ENCODE measurements around the gene AGO3.
"Not testable (repeated sequence)": the region's sequence is repeated elsewhere in the genome, so short reads cannot be mapped to it uniquely, and the experiment has no call there.

Gene AGO3

DNA sequence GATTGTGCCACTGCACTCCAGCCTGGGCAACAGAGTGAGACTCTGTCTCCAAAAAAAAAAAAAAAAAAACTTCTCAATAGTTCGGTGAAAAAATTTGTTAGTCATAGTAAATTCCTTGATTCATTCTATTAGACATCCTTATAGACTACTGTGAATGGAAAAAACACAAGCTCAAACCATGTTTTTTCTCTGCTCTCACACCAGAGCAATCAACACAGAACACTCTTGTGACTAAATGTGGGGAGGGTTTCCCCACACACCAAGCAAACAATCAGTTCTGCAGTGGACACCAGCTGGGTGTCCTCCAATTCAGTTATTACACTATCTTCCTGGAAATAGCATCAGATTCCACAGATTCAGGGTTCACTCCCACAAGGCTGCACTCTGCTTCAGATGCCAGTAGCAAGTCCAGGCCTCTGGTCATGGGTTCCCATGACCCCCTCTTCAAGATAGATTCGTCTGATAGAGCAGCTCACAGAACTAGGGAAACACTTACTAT lies 83.9 kb downstream of the AGO3 start:
- no peak for DNase-seq

DNA sequence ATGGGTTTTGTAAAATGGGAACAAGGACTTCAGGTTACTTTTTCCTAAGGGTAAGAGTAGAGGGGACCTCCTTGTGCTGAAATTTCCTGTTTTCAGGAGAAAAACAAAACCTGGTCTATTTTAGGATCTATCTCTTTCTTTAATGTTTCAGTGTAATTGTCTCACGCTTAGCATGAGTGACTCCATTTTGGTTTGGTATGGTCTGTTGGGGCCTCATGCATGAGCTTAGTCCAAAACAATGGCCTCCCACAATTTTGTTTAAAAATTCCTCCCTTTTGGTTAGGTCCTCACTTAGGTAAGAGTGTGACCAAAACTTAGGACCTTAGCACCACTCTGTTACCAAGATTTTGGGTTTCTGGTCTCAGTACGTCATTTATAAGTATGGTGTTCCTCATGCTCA lies 85.8 kb downstream of the AGO3 start:
- no peak for DNase-seq

DNA sequence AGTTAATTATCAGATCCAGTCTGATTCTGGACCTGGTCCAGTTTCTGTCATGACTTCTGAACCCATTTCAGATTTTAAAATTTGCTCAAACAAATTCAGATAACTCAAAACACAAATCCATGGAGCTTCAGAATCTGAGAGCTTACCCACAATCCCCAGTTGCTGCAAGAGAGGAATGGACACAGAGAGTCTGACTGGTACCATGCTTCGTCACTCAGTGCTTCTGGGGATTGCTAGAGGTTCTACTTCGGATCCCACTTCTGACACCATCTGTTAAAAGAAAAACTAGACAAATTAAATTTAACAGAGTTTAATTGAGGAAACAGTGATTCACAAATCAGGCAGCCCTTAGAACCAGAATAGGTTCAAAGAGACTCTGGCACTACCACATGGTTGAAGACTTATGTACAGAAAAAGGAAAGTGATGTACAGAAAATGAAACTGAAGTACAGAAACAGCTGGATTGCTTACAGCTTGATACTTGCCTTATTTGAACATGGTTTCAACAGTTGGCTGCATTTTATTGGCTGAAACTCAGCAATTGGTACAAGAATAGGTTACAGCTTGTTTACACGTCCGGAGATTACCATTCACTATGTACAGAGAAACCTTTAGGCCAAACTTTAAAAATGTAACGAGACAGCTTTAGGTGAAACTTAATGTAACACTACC lies 92.3 kb downstream of the AGO3 start:
- no peak for DNase-seq

DNA sequence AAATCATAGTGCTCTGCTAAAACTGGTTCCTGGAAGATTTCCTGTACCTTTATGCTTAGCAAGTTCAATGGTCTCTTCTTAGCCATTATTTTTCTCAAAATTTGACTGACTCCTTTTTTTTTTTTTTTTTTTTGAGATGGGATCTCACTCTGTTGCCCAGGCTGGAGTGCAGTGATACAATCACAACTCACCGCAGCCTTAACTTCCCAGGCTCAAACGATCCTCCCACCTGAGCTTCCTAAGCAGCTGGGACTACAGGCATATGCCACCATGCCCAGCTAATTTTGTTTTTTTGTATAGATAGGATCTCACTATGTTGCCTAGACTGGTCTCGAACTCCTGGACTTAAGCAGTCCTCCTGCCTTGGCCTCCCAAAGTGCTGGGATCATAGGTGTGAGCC lies 93.1 kb downstream of the AGO3 start:
- DNase-seq = not testable (repeated sequence)

DNA sequence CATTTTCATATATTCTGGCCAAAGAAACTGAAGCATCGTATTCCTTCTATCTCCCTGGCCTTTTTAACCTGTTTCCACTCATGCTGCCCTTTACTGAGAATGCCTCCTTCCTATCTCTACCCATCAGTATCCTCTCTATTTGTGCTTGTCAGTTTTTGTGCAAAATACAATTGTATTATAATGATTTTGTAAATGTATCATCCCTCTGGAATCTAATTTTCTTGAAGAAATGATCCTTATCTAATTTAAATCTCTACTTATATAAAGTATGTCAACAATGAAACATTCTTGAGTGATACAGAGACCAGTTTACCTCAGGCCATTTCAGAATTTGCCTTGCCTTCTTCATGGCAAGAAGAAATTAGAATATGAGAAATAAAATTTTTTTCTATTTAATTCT lies 93.9 kb downstream of the AGO3 start:
- DNase-seq = no peak

DNA sequence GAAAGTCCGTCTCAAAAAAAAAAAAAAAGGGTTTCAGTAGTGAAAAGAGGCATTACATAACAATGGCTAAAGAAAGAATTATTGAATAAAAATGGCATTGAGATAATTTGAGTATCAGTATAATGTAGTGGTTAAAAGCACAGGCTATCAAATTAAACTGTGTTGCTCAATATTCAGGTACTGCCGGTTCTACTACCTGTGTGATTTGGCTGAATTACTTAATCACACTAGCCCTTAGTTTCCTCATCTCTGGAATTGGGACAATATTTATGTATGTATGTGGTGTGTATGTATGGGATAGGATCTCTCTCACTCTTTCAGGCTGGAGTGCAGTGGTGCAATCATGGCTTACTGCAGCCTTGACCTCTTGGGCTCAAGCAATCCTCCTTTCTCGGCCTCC lies 96.9 kb downstream of the AGO3 start:
- no peak for DNase-seq

DNA sequence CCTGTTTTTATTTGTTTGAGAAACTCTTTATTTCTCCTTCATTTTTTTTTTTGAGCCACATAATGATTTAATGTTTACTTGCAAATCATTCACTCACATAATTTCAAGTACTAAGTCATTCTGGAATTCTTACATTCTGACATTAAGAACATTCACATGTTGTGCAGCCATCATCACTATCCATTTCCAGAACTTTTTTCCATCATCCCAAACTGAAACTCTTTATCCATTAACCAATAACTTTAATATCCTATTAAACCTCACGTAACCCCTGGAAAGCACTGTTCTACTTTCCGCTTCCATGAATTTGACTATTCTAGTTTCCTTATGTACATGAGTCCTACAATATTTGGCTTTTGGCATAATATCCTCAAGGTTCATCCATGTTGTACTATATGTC lies 100.5 kb downstream of the AGO3 start:
- DNase-seq = no peak

DNA sequence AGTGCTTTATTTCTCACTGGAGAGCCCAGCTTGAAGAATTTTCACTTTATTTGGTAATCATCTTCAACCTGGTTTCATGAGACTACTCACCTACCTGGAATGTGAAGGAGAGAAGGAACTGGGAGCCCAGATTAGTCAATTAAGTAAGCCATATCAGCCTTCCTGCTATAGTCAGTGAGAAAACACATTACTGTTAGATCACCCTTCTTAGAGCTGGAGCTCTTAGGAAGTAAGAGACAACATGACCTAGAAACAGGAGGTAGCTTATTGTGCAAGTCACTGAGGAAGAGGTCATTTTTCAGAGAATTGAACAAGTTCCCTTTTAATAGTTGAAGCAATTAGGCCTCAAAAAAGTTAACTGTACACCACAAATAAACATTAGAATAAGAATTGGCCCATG lies 103.8 kb downstream of the AGO3 start:
- no peak for DNase-seq

DNA sequence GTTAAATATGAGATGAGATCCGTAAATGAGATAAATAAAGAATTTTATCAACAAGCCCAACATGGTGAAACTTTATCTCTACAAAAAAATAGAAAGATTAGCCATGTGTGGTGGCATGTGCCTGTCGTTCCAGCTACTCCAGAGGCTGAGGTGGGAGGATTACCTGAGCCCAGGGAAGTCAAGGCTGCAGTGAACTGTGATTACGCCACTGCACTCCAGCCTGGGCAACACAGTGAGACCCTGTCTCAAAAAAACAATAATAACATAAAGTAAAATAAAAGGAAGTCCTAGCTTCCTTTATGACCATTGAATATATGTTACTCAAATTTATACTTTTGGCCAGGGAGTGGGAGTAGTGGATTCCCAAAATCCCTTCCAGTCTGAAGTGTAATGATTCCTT lies 104.2 kb downstream of the AGO3 start:
- no peak for DNase-seq

DNA sequence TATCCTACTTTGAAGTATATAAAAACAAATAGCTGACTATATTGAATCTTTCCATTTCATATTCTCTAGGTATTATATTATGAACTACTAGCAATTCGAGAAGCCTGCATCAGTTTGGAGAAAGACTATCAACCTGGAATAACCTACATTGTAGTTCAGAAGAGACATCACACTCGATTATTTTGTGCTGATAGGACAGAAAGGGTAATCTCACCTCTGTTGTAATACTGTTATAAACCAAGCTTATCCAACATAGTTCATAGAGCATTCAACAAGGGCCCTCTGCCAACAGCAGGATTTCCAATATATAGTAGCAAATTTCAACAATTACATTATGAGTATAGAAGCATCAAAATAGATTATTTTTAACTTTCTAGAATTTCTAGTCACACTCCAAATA lies 109.3 kb downstream of the AGO3 start:
- no peak for DNase-seq

DNA sequence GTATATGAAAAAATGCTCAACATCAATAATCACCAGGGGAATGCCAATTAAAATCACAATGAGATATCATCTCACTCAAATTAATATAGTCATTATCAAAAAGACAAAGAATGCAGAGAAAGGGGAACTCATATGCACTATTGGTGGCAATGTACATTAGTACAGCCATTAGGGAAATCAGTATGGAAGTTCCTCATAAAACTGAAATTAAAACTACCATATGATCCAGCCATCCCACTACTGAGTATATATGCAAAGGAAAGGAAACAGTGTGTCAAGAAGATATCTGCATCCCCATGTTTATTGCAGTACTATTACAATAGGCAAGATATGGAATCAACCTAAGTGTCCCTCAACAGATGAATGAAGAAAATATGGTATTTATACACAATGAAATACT lies 120.9 kb downstream of the AGO3 start:
- DNase-seq = no peak

DNA sequence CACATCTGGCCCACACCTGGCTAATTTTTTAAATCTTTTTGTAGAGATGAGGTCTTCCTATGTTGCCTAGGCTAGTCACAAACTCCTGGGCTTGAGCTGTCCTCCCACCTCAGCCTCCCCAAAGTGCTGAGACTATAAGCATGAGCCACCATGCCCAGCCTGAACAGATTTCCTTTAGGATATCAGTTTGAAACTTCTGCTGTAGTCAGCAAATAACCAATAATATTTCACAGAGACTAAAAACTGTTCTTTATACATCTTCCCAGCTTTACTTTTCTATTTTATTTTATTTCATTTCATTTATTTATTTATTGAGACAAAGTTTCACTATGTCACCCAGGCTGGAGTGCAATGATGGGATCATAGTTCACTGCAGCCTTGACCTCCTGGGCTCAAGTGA lies 123.1 kb downstream of the AGO3 start:
- no peak for DNase-seq

DNA sequence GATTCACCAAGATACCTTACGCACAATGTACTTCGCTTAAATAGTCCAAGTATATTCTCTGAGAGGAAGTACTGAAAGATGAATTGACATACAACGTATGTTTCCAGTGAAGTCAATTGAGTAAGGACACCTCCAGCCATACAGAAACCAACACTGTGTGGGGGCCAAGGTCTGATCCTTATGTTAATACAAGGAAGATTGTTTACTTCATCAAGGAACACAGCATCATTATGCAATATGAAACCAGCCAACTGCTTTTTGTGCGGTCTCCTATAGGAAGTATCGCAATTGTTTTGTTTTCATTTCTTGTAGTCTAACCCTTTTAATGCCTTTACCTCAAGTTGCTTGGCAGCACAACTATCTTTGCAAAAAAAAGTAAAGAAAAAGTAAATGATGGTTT lies 124.8 kb downstream of the AGO3 start:
- DNase-seq = no peak

DNA sequence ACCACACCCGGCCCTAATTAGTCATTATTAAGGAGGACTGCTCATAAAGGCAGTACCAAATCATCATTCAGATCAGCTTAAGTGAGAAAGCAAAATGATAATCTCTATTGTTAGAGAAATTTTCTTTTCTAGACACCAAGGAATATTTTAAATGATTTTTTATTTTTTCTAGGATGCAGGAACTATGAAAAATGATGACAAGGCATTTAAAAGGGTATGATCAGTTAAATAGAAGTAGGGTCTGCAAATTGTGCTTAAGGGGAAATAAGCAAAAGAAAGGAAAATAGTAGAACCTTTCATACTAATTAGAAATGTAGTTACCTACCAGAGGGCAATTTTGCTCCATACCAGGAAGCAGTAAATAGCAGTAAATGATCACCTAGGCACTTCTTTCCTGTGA lies 131.4 kb downstream of the AGO3 start:
- no peak for DNase-seq

DNA sequence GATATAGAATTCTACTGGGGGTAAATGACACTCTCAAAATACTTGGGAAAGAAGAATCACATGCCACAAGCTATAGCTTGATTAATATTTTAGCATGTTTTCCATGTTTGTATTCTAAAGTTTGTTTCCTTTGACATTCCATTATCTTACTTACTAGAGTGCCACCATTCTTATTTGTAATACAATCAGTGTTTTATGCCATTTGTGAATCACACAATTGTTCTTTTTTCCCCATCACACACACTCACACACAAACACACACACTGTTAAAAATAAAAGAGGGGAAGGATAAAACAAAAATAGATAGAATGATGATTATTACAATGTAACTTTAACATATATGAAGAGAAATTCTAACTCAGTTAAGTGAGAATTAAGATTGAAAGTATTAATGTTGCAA lies 137.0 kb downstream of the AGO3 start:
- DNase-seq = no peak

DNA sequence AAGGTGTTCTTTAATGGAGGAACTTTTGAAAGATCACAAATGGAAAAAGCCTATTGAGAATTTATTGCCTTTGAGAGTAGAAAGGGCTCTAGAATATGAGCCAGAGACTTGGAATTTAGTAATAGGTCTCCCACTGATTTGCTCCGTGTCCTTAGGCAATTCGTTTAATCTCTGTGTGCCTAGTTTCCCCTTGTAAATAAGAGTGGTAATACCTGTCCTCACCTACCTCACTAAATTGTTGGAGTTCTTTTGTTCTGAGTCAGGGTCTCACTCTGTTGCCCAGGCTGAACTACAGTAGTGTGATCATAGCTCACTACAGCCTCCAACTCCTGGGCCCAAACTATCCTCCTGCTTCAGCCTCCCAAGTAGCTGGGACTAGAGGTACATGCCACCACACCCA lies 138.0 kb downstream of the AGO3 start:
- DNase-seq = no peak

DNA sequence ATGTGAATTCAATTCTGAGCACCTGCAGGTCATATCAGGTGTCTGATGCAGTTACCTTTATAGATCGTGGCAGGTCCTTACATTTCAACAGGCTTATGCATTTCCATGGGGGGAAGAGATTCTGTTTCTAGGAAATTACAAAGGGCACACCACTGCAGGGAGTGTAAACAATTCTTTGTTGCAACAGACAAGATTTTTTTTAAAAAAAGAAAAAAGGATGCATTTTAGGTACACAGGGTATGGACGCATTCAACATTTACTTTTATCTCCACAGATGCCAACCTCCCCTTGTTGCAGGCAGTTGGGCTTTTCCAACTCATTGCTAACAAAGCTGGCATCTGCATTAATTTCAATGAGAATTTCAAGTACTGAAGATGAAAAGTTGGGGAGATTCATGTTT lies 139.4 kb downstream of the AGO3 start:
- no peak for DNase-seq

DNA sequence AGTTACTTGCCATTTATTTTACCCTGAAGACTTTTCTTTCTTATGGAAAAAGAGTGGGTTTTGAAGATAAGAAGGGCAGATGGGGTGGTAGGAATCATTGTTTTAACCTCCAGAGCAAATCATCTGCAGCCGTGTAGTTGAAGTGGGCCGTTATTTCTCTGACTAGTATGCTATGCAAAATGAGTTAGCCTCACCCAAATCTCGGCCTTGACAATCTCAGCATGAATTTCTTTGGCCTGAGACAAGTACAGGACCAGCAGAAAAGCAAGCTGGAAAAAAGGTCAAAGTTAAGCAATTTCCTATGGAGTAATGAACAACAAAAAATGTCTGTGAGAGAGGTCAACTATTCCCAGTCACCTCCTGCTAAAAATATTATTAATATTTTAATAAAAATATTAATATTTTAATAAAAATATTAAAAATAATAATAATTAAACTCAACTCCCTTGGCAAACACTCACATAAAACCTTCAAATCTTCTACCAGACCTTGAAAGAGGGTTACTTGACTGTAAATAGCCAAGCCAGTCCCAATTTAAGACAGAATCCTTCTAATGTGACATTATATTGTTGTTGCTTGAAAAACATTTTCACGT lies 146.2 kb downstream of the AGO3 start:
- DNase-seq = no peak

DNA sequence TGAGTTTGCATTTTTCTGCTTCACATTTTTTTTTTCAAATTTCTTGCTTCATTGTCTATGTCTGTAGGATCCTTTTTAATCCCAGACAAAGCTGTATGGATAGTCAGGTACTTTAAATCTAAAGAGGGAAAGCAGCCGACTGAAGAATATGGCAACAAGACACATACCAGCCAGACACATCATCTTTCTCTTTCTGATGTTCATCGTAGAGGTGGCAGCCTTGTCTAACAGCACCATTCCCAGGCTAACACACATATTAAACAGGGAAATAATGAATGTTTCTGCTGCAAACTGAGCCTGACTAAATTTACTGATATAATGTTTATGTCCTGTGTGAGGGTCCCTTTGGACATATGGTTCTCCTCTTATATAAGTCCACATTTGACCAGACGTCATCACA lies 149.3 kb downstream of the AGO3 start:
- DNase-seq = no peak

DNA sequence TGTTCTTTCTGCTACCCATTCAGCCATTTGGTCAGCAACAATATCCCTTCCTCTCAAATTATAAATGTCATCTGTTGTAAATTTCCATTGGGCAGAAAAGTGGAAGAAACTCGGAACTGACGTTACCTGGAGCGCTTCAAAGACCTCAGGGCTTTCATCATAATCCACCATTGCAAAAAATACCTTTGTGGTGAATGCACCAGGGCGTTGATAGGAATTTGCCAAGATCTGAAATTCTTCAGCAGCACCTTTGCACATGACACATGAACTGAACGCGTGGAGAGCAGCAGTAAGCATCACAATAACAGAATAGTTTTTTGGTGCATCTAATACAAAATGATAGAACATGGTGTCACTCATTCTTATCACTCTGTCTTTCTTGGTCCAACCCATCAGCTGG lies 149.9 kb downstream of the AGO3 start:
- no peak for DNase-seq

DNA sequence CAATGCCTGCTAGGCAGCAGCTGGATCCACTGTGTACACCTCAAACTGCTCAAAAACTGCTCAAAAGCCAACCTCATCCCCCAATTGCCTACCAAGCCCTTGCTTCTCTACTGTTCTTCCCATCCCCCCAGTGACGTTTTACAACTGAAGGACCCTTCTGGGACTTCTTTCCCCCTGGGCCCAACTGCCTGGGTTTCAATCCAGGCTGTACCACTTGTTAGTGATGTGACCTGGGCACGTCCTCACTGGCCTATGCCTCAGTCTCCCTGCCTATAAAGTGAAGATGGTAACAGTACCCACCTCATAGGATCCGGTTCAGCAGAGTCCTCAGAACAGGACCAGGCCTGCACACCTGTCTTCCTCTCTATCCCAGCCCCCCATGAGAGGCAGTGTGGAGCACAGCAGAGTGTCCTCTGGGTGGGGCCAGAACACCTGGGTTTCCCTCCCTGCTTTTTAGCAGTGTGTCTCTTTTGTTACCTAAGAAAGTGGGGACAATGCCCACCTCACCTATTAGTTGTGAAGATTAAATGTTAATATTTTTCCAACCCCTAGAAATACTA lies 151.1 kb downstream of the AGO3 start:
- no peak for DNase-seq

DNA sequence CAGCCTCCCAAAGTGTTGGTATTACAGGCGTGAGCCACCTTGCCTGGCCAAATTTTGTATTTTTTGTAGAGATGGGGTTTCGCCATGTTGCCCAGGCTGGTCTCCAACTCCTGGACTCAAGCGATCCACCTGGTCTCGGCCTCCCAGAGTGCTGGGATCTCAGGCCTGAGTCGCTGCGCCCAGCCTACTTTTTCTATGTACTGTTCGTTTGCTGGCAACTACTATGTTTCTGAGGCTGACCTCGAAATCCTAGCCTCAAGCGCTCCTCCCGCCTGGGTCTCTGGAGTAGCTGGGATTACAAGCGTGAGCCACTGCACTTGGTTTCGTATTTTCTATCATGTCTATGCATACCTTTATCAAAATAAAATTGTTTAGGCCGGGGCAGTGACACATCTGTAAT lies 152.3 kb downstream of the AGO3 start:
- no peak for DNase-seq

DNA sequence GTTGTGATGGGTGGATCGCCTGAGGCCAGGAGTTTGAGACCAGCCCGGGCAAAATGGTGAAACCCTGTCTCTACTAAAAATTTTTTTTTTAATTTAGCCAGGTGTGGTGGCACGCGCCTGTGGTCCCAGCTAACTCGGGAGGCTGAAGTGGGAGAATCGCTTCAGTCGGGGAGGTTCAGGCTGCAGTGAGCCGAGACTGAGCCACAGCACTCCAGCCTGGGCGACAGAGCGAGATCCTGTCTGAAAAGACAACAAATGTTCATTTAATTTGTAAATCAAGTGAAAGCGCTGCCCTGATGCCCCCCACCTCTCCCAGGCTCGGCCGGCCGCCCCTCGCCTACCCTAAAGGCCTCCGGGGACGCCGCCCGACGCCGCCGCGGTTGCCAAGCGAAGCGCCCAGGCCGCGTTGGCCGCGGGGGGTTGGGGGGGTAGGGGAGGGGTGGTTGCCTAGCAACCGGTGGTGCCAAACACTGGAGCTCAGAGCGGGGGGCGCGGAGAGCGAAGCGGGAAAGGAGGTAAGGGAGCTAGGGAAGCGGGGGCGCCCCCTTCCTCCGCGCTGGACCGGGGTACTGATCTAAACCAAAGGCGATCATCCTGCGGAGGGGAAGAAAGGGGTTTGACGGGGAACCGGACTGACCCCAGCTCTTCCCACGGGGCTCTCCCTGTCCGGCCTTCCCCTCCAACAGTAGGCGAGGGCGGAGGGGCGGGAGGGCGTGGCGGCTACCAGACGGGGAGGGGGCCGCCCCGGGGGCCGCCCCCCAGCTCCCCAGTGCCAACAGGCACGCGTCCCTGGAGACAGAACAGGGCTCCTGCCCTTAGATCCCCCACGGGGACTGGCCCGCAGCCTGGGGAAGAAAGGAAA lies 153.0 kb downstream of the AGO3 start, which contains the start of gene TEKT2:
Gene TEKT2 (plus strand): TSS at position 460 of the 862 bp plus-strand sequence. CDS start 828 bp downstream, outside the sequence.
- no peak for DNase-seq

Data from stimulated activated CD4-positive, alpha-beta T cell treated with anti-CD3 and anti-CD28 coated beads, Interleukin-4, amount 100 ng/mL, for 4 hours (primary cell).